ENCODE data around the gene FTMT. TPM values are rescaled to one million over a fixed set of nuclear protein-coding genes. Genes with fewer than 3 reads are reported as not detected.
"Not testable (repeated sequence)": the region's sequence is repeated elsewhere in the genome, so short reads cannot be mapped to it uniquely, and the experiment has no call there.

The FTMT gene
- total RNA-seq (not detected), polyA plus RNA-seq (not detected)
- long read RNA-seq, donor 1: 0 reads
- long read RNA-seq, donor 2: 0 reads

DNA sequence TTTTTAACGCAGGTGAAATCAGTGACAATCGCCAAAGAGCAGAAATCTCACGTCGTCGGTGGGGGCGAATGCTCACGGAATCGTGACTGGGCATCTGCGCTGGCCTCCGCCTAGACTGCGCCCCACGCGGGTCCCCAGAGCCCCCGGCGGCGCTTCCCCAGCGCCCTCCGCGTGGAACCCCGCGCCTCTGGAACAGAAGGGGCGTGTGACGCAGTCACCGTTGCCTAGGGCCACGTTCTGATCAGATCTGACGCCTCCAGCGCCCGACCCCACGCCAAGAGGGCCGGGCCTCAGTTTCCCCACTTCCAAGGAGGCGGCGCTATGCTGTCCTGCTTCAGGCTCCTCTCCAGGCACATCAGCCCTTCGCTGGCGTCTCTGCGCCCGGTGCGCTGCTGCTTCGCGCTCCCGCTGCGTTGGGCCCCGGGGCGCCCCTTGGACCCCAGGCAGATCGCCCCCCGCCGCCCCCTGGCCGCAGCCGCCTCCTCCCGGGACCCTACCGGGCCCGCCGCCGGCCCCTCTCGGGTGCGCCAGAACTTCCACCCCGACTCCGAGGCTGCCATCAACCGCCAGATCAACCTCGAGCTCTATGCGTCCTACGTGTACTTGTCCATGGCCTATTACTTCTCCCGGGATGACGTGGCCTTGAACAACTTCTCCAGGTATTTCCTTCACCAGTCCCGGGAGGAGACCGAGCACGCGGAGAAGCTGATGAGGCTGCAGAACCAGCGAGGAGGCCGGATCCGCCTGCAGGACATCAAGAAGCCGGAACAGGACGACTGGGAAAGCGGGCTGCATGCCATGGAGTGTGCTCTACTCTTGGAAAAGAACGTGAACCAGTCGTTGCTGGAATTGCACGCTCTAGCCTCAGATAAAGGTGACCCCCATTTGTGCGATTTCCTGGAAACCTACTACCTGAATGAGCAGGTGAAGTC, at the start of gene FTMT:
Gene FTMT (plus strand): TSS at position 240 of the 932 bp plus-strand sequence. CDS start 82 bp downstream, at position 322.
- WGBS, 5 donors: 93 to 96% (median 95%) methylated on average over 72 to 77 of the region's 77 CpGs
- DNase-seq: peak; percentile 57
- Histone ChIP-seq H3K27me3 (replicated peaks in 1 of 7) (no peaks in the 10 kb centered on the region), H3K4me3 (no peak within 1 kb of the TSS), H3K36me3 (no peaks in the 10 kb centered on the region), H3K4me1 (no peaks in the 10 kb centered on the region), H3K27ac (no peak within 1 kb of the TSS), H3K9me3 (peaks cover 0 to 22% (median 11%) of the 10 kb centered on the region in 8 donors)
- intact Hi-C loops (cut with DNase I; ENCODE audit: low total_unique reads): no loop called here
- TF ChIP-seq POLR2A (IDR thresholded peaks at IDR 0.05) (no peak), POLR2AphosphoS5 (IDR thresholded peaks at IDR 0.05) (no peak)
- TF ChIP-seq, protein P1, sequence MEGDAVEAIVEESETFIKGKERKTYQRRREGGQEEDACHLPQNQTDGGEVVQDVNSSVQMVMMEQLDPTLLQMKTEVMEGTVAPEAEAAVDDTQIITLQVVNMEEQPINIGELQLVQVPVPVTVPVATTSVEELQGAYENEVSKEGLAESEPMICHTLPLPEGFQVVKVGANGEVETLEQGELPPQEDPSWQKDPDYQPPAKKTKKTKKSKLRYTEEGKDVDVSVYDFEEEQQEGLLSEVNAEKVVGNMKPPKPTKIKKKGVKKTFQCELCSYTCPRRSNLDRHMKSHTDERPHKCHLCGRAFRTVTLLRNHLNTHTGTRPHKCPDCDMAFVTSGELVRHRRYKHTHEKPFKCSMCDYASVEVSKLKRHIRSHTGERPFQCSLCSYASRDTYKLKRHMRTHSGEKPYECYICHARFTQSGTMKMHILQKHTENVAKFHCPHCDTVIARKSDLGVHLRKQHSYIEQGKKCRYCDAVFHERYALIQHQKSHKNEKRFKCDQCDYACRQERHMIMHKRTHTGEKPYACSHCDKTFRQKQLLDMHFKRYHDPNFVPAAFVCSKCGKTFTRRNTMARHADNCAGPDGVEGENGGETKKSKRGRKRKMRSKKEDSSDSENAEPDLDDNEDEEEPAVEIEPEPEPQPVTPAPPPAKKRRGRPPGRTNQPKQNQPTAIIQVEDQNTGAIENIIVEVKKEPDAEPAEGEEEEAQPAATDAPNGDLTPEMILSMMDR (IDR thresholded peaks at IDR 0.05 in 8 of 11, conservative IDR thresholded peaks at IDR 0.05 in 3 of 11): no peak

DNA sequence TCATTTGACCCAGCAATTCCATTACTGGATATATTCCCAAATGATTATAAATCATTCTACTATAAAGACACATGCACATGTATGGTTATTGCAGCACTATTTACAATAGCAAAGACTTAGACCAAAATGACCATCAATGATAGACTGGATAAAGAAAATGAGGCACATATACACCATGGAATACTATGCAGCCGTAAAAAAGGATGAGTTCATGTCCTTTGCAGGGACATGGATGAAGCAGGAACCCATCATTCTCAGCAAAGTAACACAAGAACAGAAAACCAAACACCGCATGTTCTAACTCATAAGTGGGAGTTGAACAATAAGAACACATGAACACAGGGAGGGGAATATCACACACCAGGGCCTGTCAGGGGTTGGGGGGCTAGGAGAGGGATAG, 46.4 kb upstream of the FTMT start:
- H3K4me1 ChIP-seq; DNase-seq; H3K27ac ChIP-seq; H3K27me3 ChIP-seq (replicated peaks in 1 of 7); intact Hi-C loops (cut with DNase I; ENCODE audit: low total_unique reads); H3K36me3 ChIP-seq; H3K4me3 ChIP-seq: not testable (repeated sequence)
- 83 to 92% (median 85%) methylated on average over 2 of the region's 2 CpGs for WGBS, 5 donors
- H3K9me3 ChIP-seq: peaks cover 0 to 34% (median 13%) of the 10 kb centered on the region in 8 donors

DNA sequence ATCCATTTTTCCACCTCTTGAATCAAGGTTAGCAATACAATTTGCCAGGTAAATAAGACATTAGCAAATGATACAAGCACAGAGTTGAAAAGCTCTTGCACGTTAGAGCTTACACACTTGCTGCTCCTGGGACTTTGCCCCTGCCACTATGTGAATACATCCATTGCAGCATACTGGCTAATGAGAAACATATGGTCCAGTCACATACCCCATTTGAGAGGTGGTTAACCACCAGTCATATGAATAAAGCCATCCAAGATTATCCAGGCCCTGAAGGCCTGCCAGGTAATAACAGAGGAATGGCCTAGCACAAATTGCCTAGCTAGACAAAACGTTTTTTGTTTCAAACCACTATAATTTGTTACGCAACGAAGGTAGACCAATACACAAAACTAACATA, 45.8 kb upstream of the FTMT start:
- H3K4me1 ChIP-seq: no peaks in the 10 kb centered on the region
- no peaks in the 10 kb centered on the region for H3K36me3 ChIP-seq
- WGBS, 5 donors: 72 to 87% (median 77%) methylated on average over 4 of the region's 4 CpGs
- no peaks in the 10 kb centered on the region for H3K27me3 ChIP-seq (replicated peaks in 1 of 7)
- TF ChIP-seq, protein P1 (IDR thresholded peaks at IDR 0.05 in 8 of 11, conservative IDR thresholded peaks at IDR 0.05 in 3 of 11): no peak
- TF ChIP-seq POLR2AphosphoS5 (IDR thresholded peaks at IDR 0.05) (no peak), POLR2A (IDR thresholded peaks at IDR 0.05) (no peak)
- H3K9me3 ChIP-seq: peaks cover 0 to 34% (median 15%) of the 10 kb centered on the region in 8 donors
- DNase-seq: no peak
- intact Hi-C loops (cut with DNase I; ENCODE audit: low total_unique reads): no loop called here
- no peak overlapping the region for H3K4me3 ChIP-seq
- H3K27ac ChIP-seq: no peak overlapping the region

DNA sequence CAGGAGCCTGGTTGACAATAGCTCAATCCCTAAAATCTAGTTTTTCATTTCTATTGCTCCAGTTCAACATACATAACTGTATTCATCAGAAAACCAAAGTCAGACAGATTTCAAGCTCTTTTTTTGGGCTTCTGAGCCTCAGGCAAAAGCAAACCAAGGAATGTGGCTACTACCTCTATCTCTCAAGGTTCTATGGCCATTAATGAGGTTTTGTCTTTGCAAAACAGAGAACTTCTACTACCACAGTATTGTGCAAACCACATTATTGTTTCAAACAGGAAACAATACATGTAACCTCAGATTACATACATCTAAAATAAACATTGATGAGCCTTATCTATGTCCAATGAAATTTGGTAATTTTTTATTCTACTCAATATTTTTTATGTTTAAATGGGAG, 35.5 kb upstream of the FTMT start:
- no peak for DNase-seq
- H3K27me3 ChIP-seq (replicated peaks in 1 of 7): no peaks in the 10 kb centered on the region
- H3K27ac ChIP-seq: no peak overlapping the region
- intact Hi-C loops (cut with DNase I; ENCODE audit: low total_unique reads): no loop called here
- H3K36me3 ChIP-seq: no peaks in the 10 kb centered on the region
- H3K4me1 ChIP-seq: no peaks in the 10 kb centered on the region
- no peaks in the 10 kb centered on the region for H3K9me3 ChIP-seq
- no peak overlapping the region for H3K4me3 ChIP-seq
- TF ChIP-seq POLR2A (IDR thresholded peaks at IDR 0.05) (no peak), POLR2AphosphoS5 (IDR thresholded peaks at IDR 0.05) (no peak)
- TF ChIP-seq, protein P1 (IDR thresholded peaks at IDR 0.05 in 8 of 11, conservative IDR thresholded peaks at IDR 0.05 in 3 of 11): no peak
